Uterus (tissue), 2 donors: ENCODE measurements around the gene VSNL1.

ENCODE experiments used
- CTCF ChIP-seq, 4 experiments: fragments of 200-600 bp in 2 of 4; fragments of 450-650 bp in 2 of 4; sonication (generic) in 2 of 4; IDR thresholded peaks; one replicate each; pipeline ENCODE4 v1.5.1; 2016 to 2019; ENCODE audit warnings: antibody characterized with exemption in 4 of 4, mild to moderate bottlenecking in 2 of 4, moderate library complexity in 1 of 4
- POLR2A ChIP-seq, 2 donors: fragments of 450-650 bp; IDR thresholded peaks; one replicate each; pipeline ENCODE4 v1.6.1; 2016; ENCODE audit warnings: antibody characterized with exemption in 2 of 2, mild to moderate bottlenecking in 1 of 2, moderate library complexity in 1 of 2

GRCh38 chr2:17584689-17585088, 44.2 kb downstream of the VSNL1 start:
- no peak for TF ChIP-seq CTCF (IDR thresholded peaks at IDR 0.05)
- TF ChIP-seq POLR2A (IDR thresholded peaks at IDR 0.05): no peak
